Measurements from ENCODE around the gene PMEL. TPM values are rescaled to one million over a fixed set of nuclear protein-coding genes. Genes with fewer than 3 reads are reported as not detected.
"Not testable (repeated sequence)": the region's sequence is repeated elsewhere in the genome, so short reads cannot be mapped to it uniquely, and the experiment has no call there.

PMEL gene
- total RNA-seq, 2 experiments from 2014 or later = 1.4 to 2.4 TPM

DNA sequence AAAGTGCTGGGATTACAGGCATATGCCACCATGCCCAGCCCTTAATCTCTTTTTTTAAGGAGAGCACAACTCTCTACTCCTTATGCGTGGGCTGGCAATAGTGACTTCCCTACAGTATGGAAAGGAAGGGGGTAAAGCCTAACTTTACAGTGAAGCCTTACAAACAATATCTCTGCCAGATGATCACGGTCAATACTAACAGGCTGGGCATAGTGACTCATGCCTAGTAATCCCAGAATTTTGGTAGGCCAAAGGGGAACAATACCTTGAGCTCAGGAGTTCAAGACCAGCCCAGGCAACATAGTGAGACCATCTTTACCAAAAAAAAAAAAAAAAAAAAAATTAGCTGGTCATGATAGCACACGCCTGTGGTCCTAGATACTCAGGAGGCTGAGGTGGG, 43.7 kb downstream of the PMEL start:
- no peak for DNase-seq (ENCODE audit: low spot score)
- Histone ChIP-seq H3K79me2 (ENCODE audit: insufficient read depth, low read depth, low read length) (peaks cover 98% of the 10 kb centered on the region), H3K27ac (ENCODE audit: low read depth, low read length, poor library complexity, severe bottlenecking) (no peak overlapping the region), H3K36me3 (ENCODE audit: insufficient read depth, low read length) (peaks cover 80% of the 10 kb centered on the region), H3K4me3 (ENCODE audit: low read depth, low read length, poor library complexity, severe bottlenecking) (no peak overlapping the region), H3K9me2 (ENCODE audit: insufficient read depth, low read length) (no peaks in the 10 kb centered on the region), H2AFZ (ENCODE audit: low read length) (no peak overlapping the region), H3K4me2 (ENCODE audit: low read length) (peak overlapping the region; percentile 22; the same call in 1 of the 2 replicates), H3K9me3 (ENCODE audit: low read length) (no peaks in the 10 kb centered on the region), H3K4me1 (ENCODE audit: insufficient read depth, low read length, poor library complexity, severe bottlenecking) (peaks cover 40% of the 10 kb centered on the region), H4K20me1 (ENCODE audit: insufficient read depth, low read length) (0 out of 2 replicates have a peak, but pooled peaks cover 8% of the 10 kb centered on the region)
- TF ChIP-seq, protein P1, sequence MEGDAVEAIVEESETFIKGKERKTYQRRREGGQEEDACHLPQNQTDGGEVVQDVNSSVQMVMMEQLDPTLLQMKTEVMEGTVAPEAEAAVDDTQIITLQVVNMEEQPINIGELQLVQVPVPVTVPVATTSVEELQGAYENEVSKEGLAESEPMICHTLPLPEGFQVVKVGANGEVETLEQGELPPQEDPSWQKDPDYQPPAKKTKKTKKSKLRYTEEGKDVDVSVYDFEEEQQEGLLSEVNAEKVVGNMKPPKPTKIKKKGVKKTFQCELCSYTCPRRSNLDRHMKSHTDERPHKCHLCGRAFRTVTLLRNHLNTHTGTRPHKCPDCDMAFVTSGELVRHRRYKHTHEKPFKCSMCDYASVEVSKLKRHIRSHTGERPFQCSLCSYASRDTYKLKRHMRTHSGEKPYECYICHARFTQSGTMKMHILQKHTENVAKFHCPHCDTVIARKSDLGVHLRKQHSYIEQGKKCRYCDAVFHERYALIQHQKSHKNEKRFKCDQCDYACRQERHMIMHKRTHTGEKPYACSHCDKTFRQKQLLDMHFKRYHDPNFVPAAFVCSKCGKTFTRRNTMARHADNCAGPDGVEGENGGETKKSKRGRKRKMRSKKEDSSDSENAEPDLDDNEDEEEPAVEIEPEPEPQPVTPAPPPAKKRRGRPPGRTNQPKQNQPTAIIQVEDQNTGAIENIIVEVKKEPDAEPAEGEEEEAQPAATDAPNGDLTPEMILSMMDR (conservative IDR thresholded peaks at IDR 0.05; ENCODE audit: low read length) = no peak
- intact Hi-C loops (cut with micrococcal nuclease; ENCODE audit: unreplicated experiment) = no loop called here
- BruUV-seq (replicated peaks) = no TSS peak
- ChIA-PET POLR2A (interaction anchor here (0.6 to 1.3 kb wide), 5 partner anchors 105 to 707 kb away, joined by 3 to 4 read pairs (median 3); partner anchors contain the start of genes ORMDL2 and SARNP), CTCF (ENCODE audit: unreplicated experiment) (no interaction called here)

DNA sequence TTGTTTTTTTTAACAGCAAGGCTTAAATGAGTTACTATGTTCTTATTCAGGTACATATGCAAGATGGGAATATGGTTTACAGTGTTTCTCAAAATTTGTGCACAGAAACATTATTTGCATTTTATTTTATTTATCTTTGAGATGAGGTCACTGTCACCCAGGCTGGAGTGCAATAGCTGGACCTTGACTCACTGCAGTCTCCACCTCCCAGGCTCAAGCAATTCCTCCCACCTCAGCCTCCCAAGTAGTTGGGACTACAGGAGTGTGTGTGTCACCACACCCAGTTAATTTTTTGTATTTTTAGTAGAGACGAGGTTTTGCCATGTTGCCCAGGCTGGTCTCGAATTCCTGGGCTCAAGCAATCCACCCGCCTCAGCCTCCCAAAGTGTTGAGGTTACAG, 46.8 kb downstream of the PMEL start:
- H3K4me2 ChIP-seq (ENCODE audit: low read length); H3K27ac ChIP-seq (ENCODE audit: low read depth, low read length, poor library complexity, severe bottlenecking); intact Hi-C loops (cut with micrococcal nuclease; ENCODE audit: unreplicated experiment); CTCF ChIA-PET (ENCODE audit: unreplicated experiment); H3K4me3 ChIP-seq (ENCODE audit: low read depth, low read length, poor library complexity, severe bottlenecking); DNase-seq (ENCODE audit: low spot score); BruUV-seq (replicated peaks); H3K9me2 ChIP-seq (ENCODE audit: insufficient read depth, low read length); H3K9me3 ChIP-seq (ENCODE audit: low read length); H2AFZ ChIP-seq (ENCODE audit: low read length): not testable (repeated sequence)
- H3K4me1 ChIP-seq (ENCODE audit: insufficient read depth, low read length, poor library complexity, severe bottlenecking) = peaks cover 30% of the 10 kb centered on the region
- POLR2A ChIA-PET = interaction anchor here (0.6 kb wide), 1 partner anchor 149 kb away, joined by 5 read pairs; no protein-coding TSS in a partner anchor
- peaks cover 99% of the 10 kb centered on the region for H3K79me2 ChIP-seq (ENCODE audit: insufficient read depth, low read depth, low read length)
- H4K20me1 ChIP-seq (ENCODE audit: insufficient read depth, low read length) = peaks cover 12% of the 10 kb centered on the region; the same call in 1 of the 2 replicates
- H3K36me3 ChIP-seq (ENCODE audit: insufficient read depth, low read length) = peaks cover 92% of the 10 kb centered on the region

DNA sequence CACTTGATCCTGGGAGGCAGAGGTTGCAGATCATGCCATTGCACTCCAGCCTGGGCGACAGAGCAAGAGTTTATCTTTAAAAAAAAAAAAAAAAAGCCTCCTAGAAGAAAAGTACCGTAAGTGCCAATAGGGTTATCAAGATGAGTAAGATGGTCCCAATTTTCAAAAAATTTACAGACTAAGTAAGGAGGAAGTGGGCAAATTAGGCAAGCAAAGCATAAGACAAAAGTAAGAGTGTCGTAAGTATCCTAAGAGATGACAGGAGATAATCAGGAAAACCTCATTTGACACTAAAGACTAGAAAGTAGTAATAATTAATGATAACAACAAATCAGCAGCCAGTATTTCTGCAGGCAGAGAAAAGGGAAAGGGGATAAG, 50.4 kb downstream of the PMEL start:
- no peaks in the 10 kb centered on the region for H3K9me3 ChIP-seq (ENCODE audit: low read length)
- POLR2A ChIA-PET = interaction anchor here (0.5 to 0.9 kb wide), 2 partner anchors 12 to 86 kb away, joined by 3 read pairs; partner anchors contain the start of genes DNAJC14 and PYM1
- H3K4me3 ChIP-seq (ENCODE audit: low read depth, low read length, poor library complexity, severe bottlenecking) = no peak overlapping the region
- CTCF ChIA-PET (ENCODE audit: unreplicated experiment) = no interaction called here
- peaks cover 3% of the 10 kb centered on the region; the same call in 1 of the 2 replicates for H4K20me1 ChIP-seq (ENCODE audit: insufficient read depth, low read length)
- intact Hi-C loops (cut with micrococcal nuclease; ENCODE audit: unreplicated experiment) = no loop called here
- no peaks in the 10 kb centered on the region for H3K9me2 ChIP-seq (ENCODE audit: insufficient read depth, low read length)
- peaks cover 95% of the 10 kb centered on the region for H3K36me3 ChIP-seq (ENCODE audit: insufficient read depth, low read length)
- H3K79me2 ChIP-seq (ENCODE audit: insufficient read depth, low read depth, low read length) = peaks cover 84% of the 10 kb centered on the region
- no peak for TF ChIP-seq EZH2phosphoT487 (IDR thresholded peaks at IDR 0.05; ENCODE audit: borderline replicate concordance, low read depth, low read length)
- TF ChIP-seq, protein P1 (conservative IDR thresholded peaks at IDR 0.05; ENCODE audit: low read length) = no peak
- no peak overlapping the region for H2AFZ ChIP-seq (ENCODE audit: low read length)
- no peak overlapping the region for H3K27ac ChIP-seq (ENCODE audit: low read depth, low read length, poor library complexity, severe bottlenecking)
- no peak overlapping the region for H3K4me2 ChIP-seq (ENCODE audit: low read length)
- DNase-seq (ENCODE audit: low spot score) = no peak
- no TSS peak for BruUV-seq (replicated peaks)
- peaks cover 6% of the 10 kb centered on the region for H3K4me1 ChIP-seq (ENCODE audit: insufficient read depth, low read length, poor library complexity, severe bottlenecking)
